HG03025 (cell line): ENCODE measurements around the gene FERMT3.
"Not testable (repeated sequence)": the region's sequence is repeated elsewhere in the genome, so short reads cannot be mapped to it uniquely, and the experiment has no call there.

ENCODE experiments used
- ATAC-seq: cut with Tn5 transposase; IDR thresholded peaks from one replicate; pipeline ENCODE4 v1.9.1; 2021; ENCODE audit warnings: mild to moderate bottlenecking, moderate library complexity; ENCODE audit not compliant: unreplicated experiment, low FRiP score

The FERMT3 gene

GRCh38 chr11:64246621-64246870 is 40.0 kb downstream of the FERMT3 start:
- ATAC-seq = not testable (repeated sequence)

- ATAC-seq = peak; percentile 37
Observed at GRCh38 chr11:64246871-64247728, 40.6 kb downstream of the FERMT3 start, which contains the start of gene PPP1R14B. PPP1R14B (minus strand) TSS chr11:64246943; CDS start chr11:64246673, 270 bp downstream.

- peak; percentile 3 for ATAC-seq
Observed at GRCh38 chr11:64247729-64248531, 41.4 kb downstream of the FERMT3 start.

GRCh38 chr11:64248578-64248977 is 42.1 kb downstream of the FERMT3 start:
- ATAC-seq = no peak

- ATAC-seq = no peak
Observed at GRCh38 chr11:64249038-64249437, 42.5 kb downstream of the FERMT3 start.

GRCh38 chr11:64249563-64250414 is 43.3 kb downstream of the FERMT3 start:
- no peak for ATAC-seq

GRCh38 chr11:64250415-64251015 is 44.0 kb downstream of the FERMT3 start:
- ATAC-seq = no peak

- ATAC-seq = no peak
Observed at GRCh38 chr11:64251016-64251752, 44.7 kb downstream of the FERMT3 start, which contains the start of gene PLCB3. PLCB3 (plus strand) TSS chr11:64251530; CDS start chr11:64251650, 120 bp downstream.

- no peak for ATAC-seq
Observed at GRCh38 chr11:64251753-64252002, 45.2 kb downstream of the FERMT3 start.

- no peak for ATAC-seq
Observed at GRCh38 chr11:64252003-64252872, 45.7 kb downstream of the FERMT3 start.

GRCh38 chr11:64253043-64253442 is 46.5 kb downstream of the FERMT3 start:
- ATAC-seq = no peak

GRCh38 chr11:64253481-64253880 is 47.0 kb downstream of the FERMT3 start:
- no peak for ATAC-seq

GRCh38 chr11:64254326-64254725 is 47.8 kb downstream of the FERMT3 start:
- no peak for ATAC-seq

GRCh38 chr11:64255135-64256128 is 48.9 kb downstream of the FERMT3 start:
- ATAC-seq = no peak

GRCh38 chr11:64256300-64256699 is 49.8 kb downstream of the FERMT3 start:
- ATAC-seq = no peak

- ATAC-seq = no peak
Observed at GRCh38 chr11:64258356-64258755, 51.8 kb downstream of the FERMT3 start.

GRCh38 chr11:64258946-64259532 is 52.5 kb downstream of the FERMT3 start:
- no peak for ATAC-seq
